ENCODE measurements around the gene THRB.
A peak's percentile ranks its signal among the peaks of the same experiment; 100 is the strongest.

THRB gene

GRCh38 chr3:24273491-24273890, 221.2 kb downstream of the THRB start:
- no peak for DNase-seq (ENCODE audit: low read depth)
- no peak for TF ChIP-seq CTCF (IDR thresholded peaks at IDR 0.05; ENCODE audit: control insufficient read depth, insufficient read depth, low read depth, low read length, missing control alignments)
- H3K4me3 ChIP-seq (ENCODE audit: control insufficient read depth, low read depth, low read length): no peak overlapping the region

- TF ChIP-seq CTCF (IDR thresholded peaks at IDR 0.05; ENCODE audit: control insufficient read depth, insufficient read depth, low read depth, low read length, missing control alignments): no peak
- no peak for DNase-seq (ENCODE audit: low read depth)
- H3K4me3 ChIP-seq (ENCODE audit: control insufficient read depth, low read depth, low read length): no peak overlapping the region
Observed at GRCh38 chr3:24272875-24273274, 221.8 kb downstream of the THRB start.

- TF ChIP-seq CTCF (IDR thresholded peaks at IDR 0.05; ENCODE audit: control insufficient read depth, insufficient read depth, low read depth, low read length, missing control alignments): no peak
- DNase-seq (ENCODE audit: low read depth): no peak
Observed at GRCh38 chr3:24272408-24272807, 222.2 kb downstream of the THRB start.

GRCh38 chr3:24271228-24271627, 223.4 kb downstream of the THRB start:
- TF ChIP-seq CTCF (IDR thresholded peaks at IDR 0.05; ENCODE audit: control insufficient read depth, insufficient read depth, low read depth, low read length, missing control alignments): no peak
- DNase-seq (ENCODE audit: low read depth): no peak
- H3K4me3 ChIP-seq (ENCODE audit: control insufficient read depth, low read depth, low read length): no peak overlapping the region

More at GRCh38 chr3:24272408-24272807, 222.2 kb downstream of the THRB start:
- no peak overlapping the region for H3K4me3 ChIP-seq (ENCODE audit: control insufficient read depth, low read depth, low read length)

- H3K4me3 ChIP-seq (ENCODE audit: control insufficient read depth, low read depth, low read length): no peak overlapping the region
- no peak for TF ChIP-seq CTCF (IDR thresholded peaks at IDR 0.05; ENCODE audit: control insufficient read depth, insufficient read depth, low read depth, low read length, missing control alignments)
- no peak for DNase-seq (ENCODE audit: low read depth)
Observed at GRCh38 chr3:24270744-24271143, 223.9 kb downstream of the THRB start.

GRCh38 chr3:24270204-24270691, 224.4 kb downstream of the THRB start:
- no peak overlapping the region for H3K4me3 ChIP-seq (ENCODE audit: control insufficient read depth, low read depth, low read length)
- no peak for DNase-seq (ENCODE audit: low read depth)
- TF ChIP-seq CTCF (IDR thresholded peaks at IDR 0.05; ENCODE audit: control insufficient read depth, insufficient read depth, low read depth, low read length, missing control alignments): no peak

GRCh38 chr3:24264748-24265158, 229.9 kb downstream of the THRB start:
- peak; percentile 81 for TF ChIP-seq CTCF (IDR thresholded peaks at IDR 0.05; ENCODE audit: control insufficient read depth, insufficient read depth, low read depth, low read length, missing control alignments)
- H3K4me3 ChIP-seq (ENCODE audit: control insufficient read depth, low read depth, low read length): no peak overlapping the region
- DNase-seq (ENCODE audit: low read depth): no peak
